NCI-H1694 (cell line): ENCODE measurements around the gene SLFN12L.
A peak's percentile ranks its signal among the peaks of the same experiment; 100 is the strongest.
"Not testable (repeated sequence)": the region's sequence is repeated elsewhere in the genome, so short reads cannot be mapped to it uniquely, and the experiment has no call there.

Experiments
- DNase-seq: peaks from one replicate; lab custom pipeline; 2025; lab: John Stamatoyannopoulos, UW

Gene SLFN12L

DNA sequence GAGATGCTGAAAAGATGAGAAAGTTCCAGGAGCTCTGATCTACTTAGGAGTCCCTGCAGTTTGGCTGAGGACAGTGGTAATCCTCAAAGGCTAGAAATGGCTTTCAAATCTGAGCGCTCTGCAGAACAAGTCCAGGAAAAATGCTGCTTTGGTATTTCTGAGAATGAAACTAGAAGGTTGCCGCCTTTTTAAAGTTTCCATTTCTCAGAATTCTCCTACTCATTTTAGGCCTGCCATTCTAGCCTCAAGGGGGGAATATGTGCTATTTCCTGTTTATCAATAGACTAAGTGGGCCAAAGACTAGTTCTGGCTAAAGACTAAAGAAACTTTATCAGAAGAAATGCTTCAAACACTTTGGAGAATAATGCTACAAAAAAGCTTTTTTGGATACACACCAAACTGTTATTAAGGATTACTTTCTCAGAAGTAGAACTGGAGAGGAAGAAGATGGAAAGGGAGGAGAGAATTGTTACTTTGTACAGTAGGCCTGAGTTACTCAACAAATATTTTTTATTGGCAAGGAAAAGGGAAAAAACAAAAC is at the start of gene SLFN12L:
Gene SLFN12L, minus strand, starts transcription at position 78 of the 541 bp plus-strand sequence. CDS start 15,314 bp downstream, outside the sequence.
- DNase-seq, result no peak

- no peak for DNase-seq
These were observed 49.1 kb upstream of the SLFN12L start for GRCh38 chr17:35586569-35587073.

DNA sequence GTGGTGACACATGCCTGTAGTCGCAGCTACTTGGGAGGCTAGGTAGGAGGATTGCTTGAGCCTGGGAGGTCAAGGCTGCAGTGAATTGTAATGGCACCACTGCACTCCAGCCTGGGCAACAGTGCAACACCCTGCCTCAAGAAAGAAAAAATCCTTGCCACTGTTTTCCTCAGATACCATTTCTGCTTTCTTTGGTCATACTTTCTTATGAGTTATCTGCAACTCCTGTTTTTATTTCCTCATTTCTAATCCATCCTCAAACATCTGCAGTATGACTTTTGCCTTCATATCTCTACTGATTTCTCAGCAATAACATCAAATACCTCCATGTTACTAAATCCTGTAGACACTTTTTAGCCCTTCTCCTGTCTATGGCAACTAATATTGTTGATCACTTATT is 46.6 kb upstream of the SLFN12L start:
- DNase-seq, result no peak

- DNase-seq, result no peak
These were observed 41.5 kb upstream of the SLFN12L start for GRCh38 chr17:35578929-35579432.

DNA sequence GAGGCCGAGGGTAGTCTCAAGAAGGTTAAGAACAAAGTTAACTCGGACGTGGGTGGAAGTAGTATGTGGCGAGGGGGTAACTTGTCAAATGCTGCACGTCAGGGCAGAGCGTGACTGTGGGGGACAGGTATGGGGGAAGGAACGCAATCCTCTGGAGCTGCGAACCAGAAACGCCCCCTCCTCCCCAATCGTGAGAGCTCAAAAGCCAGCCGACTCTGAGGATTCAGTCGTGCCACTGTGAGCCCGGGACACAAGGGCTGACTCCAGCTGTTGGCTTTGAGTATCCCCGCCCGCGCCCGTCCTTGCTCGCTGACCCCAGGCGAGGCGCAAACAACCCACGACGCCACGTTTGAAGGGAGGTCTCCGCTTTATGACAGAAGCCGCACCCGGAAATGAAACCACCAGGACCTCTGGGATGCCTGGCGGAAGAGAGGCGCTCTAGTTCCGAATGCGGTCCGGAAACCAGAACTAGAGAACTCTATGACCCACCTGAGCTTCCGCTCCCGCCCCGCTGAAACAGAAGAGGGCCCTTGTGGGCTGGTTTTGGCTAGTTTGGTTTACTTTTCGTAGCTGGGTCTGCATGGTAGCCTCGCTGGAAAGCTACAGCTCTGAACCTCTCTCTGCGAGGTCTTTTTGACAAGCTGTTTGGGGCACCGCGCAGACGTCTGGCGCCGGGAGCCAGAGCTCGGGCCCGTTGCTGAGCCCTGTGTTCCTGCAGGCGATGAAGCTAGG is 40.9 kb upstream of the SLFN12L start, which contains the start of gene PEX12:
Gene PEX12, minus strand, starts transcription at position 375 of the 732 bp plus-strand sequence. CDS start 550 bp downstream, outside the sequence.
- peak; percentile 95 for DNase-seq

DNA sequence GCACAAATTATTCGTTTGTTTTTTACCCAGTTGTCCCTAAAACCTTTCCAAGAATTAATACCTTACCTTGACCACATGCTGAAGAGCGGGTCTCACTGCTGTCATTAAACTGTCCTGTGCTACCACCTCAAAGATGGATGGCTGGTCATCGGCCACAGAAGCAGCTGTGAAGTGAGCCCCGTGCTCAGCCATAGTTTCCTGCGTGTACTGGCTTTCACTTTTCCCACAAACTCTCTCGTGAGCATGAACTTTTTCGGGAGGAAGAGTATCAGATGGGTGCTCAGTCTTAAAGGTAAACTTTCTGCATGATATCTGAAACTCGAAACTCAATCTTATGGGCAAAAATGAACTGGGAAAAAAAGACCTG is 40.3 kb upstream of the SLFN12L start:
- no peak for DNase-seq

DNA sequence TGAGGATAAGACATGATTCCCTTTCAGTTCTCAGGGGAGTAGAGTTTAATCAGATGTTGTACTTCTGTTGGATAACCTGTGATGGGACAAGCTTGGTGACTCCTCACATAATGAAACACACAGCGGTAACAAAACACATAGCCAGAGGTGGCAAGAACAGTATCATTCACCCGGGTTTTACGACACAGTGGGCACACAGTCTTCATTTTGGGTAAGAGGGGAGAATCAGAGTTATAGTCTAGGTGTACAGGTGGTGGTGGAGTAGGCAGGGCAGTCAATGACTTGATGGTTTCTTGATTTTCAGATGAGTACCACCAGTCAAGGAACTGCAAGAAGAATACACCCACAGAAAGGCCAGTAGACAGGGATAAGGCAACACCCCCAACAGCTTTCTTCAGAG is 38.3 kb upstream of the SLFN12L start:
- DNase-seq, result no peak

- no peak for DNase-seq
These were observed 31.9 kb upstream of the SLFN12L start for GRCh38 chr17:35569405-35569804.

DNA sequence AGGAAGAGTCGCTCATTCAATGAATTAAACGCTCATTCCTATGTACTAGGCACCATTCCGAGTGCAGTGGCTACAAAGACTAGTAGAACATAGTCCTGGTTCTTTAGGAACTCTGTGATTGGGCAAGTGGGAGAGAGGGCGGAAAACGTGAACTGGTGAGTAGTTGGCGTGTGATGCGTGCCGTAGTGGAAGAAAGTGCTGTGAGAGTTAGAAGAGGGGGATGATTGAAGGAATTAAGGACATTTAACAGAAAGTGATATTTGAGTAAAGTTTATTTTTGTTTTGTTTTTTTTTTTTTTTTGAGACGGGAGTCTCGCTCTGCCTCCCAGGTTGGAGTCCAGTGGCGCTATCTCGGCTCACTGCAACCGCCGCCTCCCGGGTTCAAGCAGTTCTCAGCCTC is 31.1 kb upstream of the SLFN12L start:
- no peak for DNase-seq

DNA sequence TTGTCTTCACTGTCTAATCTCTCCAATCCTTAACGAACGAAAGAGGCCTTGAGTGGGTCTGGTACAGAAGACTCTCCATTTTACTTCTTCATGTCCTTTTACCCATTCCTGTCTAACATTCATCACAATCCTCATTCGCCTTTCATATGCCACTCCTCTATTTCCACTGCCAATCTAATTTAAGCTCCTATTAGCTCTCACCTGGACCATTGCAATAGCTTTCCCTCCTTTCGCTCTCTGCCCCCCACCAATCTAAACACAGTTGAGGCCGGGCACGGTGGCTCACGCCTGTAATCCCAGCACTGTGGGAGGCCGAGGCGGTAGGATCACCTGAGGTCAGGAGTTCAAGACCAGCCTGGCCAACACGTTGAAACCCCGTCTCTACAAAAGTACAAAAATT is 29.5 kb upstream of the SLFN12L start:
- DNase-seq, result no peak

DNA sequence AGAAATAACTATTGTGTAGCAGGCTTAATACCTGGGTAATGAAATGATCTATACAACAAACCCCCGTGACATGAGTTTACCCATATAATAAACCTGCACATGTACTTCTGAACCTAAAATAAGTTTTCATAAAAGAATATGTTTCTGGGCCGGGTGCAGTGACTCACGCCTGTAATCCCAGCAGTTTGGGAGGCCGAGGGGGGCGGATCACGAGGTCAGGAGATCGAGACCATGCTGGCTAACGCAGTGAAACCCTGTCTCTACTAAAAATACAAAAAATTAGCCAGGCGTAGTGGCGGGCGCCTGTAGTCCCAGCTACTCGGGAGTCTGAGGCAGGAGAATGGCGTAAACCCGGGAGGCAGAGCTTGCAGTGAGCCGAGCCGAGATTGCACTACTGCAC is 25.7 kb upstream of the SLFN12L start:
- not testable (repeated sequence) for DNase-seq

DNA sequence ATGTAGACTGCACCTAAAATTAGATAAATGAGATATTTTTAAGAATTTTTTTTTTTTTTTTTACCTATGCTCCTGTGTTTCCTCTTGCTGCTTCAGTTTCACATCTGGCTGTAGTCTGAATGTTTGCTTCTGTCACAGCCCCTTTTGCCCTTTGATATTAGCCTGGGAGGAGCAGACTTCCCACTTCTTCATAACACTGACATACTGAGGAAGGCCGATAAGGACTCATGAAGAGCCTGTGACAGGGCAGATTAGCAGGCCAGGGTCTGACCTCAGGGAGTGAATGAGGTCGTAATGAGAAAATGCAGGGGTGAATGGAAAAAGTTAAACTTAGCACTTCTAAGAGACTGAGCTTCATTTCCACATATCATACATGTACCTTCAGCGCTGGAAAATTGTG is 23.2 kb upstream of the SLFN12L start, which contains the start of gene SLFN14:
Gene SLFN14, minus strand, starts transcription at position 117 of the 400 bp plus-strand sequence. CDS start 2,757 bp downstream, outside the sequence.
- no peak for DNase-seq

DNA sequence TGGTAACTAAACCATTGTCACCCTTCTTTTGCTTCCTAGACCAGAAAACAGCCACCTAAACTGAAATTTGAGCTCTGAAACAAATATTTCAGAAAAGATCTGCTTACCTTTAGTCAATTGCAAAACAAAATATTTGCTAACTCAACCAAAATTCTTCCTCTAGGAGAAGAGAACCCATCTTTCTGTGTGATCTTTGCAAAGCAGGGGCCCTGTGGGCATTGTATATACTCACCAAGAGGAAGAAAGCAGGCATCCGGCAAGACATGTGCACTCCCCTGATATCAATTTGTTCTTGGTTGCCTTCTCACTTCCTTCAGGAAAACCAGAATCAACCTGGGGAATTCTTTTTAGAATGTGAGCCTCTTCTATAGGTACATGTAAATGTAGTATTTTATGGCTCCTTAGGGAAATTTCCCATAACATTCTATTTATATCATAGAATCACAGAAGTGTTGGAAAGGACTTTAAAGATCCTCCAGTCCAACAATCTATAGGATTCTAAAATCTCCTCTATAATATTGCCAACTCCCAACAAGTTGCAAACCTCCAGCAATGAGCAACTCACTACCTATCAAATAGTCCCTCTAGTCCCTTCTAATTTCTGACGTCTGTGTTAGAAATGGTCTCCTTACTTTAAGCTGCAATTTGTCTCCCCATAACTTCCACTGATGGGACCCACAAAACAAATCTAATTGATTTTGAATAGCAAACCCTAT is 22.2 kb upstream of the SLFN12L start:
- DNase-seq, result no peak

DNA sequence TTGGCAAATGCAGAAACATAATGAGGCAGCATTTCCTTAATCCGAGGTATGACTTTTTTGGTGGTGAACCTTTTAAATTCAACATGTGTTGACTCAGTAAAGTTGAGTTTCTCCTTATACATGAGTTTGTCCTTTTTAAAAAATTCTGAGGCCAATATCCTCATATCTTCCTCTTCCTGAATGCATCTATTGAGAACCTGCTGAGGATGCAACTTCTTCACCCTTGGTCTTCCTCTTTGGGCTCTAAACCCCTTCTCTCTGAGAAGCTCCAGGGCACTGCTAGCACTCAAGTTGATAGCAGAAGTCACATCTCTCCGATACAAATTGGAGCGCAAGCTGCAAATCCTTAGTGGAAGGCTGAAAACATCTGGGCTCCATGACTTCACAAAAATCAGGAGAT is 19.9 kb upstream of the SLFN12L start:
- DNase-seq, result no peak

DNA sequence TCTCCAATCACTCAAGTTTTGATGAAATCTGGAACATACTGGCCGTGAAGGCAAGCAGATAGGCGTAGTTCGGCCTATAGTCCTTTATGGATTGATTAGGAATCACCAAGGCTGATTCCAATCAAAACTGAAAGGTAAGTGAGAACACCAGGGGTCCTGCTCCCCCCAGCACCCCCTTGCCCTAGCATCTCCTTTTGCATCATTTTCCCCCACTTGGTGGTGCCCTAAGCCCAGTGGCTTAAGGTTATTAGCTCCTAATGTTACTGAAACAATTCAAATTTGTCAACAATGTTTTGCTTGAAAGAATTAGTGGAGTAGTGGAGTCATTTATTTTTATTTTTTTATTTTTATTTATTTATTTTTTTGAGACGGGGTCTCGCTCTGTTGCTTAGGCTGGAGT is 18.2 kb upstream of the SLFN12L start:
- DNase-seq, result no peak

DNA sequence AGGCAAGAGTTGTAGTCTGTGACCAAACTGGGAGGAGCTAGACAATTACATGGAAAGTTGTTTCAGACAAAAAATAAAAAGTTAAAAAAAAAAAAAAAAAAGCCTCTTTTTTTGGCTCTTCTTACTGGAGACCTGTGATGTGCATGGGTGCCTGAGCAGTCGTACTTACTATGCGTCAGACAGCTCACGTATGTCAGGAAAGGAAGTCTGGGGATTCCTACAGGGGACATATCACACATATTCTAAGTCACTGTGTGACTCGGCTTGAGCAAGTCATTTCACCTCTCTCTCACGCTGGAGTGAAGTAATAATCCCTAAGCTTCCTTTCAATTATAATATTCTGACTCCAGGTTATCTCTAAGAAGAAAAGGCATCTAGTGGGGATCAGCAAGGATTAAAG is 17.2 kb upstream of the SLFN12L start:
- no peak for DNase-seq

- DNase-seq, result no peak
These were observed 15.8 kb upstream of the SLFN12L start for GRCh38 chr17:35553310-35553709.

- DNase-seq, result no peak
These were observed 11.5 kb upstream of the SLFN12L start for GRCh38 chr17:35548978-35549377.

DNA sequence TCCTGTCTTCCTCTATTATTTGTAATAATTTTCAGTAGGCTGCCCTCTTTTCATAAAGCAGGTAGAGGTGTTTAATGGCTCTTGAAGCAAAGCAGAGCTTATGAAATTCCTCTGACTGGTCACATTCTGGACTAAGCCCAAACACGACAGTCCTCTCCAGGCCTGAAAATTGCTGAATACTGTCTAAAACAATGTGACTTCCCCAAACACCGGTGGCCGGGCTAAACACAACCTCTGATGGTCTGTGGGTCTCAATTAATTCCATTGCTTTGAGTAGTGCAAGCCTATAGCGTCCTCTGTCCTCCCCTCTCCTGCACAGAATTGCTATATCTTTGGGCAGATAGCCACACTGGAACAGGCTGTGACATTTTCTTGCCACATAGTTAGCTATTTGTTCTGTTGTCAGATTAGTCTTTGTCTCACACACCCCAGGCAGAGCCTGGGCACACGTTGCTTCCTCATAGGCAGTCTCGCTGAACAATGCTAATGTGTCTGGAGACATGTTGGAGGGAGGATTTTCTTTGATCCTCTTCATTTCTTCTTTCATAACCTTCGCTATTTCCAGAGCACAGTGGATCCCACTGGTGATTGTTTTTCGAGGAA is 10.8 kb upstream of the SLFN12L start:
- DNase-seq, result no peak

DNA sequence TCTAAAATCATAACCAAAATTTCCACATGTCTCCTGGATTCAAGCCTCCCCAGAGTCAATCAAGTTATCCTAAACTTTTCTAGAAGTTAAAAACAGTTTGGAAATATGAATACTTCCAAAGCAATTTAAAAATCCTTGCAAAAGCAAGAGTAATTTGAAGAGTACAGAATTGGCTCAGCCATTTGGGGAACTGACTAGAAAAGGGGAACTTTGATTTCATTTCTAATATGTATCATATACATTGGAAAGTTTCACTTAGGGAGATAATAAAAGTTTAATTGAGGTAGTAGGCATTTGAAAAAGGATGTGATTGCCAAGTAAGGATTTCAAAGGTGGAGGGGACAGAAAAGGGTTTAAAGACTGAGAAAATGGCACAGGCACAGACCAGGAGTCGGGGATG is 9.0 kb upstream of the SLFN12L start:
- DNase-seq, result no peak

GRCh38 chr17:35545150-35545549 is 7.7 kb upstream of the SLFN12L start:
- DNase-seq, result no peak

DNA sequence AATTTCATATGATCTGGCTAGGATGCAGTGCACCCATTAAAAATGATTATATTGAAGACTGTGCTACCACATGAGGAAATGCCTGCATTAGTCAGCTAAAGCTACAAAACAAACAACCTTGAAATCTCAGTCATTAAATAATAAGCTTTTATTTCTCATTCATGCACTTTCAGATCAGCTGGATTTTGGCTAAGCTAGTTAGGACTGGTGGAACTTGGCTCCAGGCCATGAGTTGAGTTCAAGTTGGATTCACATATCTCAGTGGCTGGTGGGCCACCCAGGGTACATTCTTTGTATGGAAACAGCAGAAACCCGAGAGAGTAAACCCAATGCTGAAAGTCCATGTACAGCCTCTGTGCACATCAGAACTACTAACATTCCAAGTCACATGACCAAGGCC is 6.4 kb upstream of the SLFN12L start:
- DNase-seq, result no peak
